ENCODE data around the gene PPP6R1. TPM values are rescaled to one million over a fixed set of nuclear protein-coding genes. Genes with fewer than 3 reads are reported as not detected.

The PPP6R1 gene
- total RNA-seq, 1 experiment from 2014 or later: 113 TPM

GRCh38 chr19:55231391-55232285, 27.2 kb downstream of the PPP6R1 start:
- Mint-ChIP-seq H3K4me1 (ENCODE audit: low read depth, unreplicated experiment) (peaks cover 25% of the 10 kb centered on the region), H3K36me3 (ENCODE audit: insufficient read depth, unreplicated experiment) (peaks cover 72% of the 10 kb centered on the region), H3K9me3 (ENCODE audit: unreplicated experiment) (no peaks in the 10 kb centered on the region), H3K4me3 (ENCODE audit: unreplicated experiment) (no peak overlapping the region), H3K27me3 (ENCODE audit: insufficient read depth, unreplicated experiment) (no peaks in the 10 kb centered on the region), H3K27ac (ENCODE audit: unreplicated experiment) (no peak overlapping the region)
- H3K4me1 ChIP-seq: peaks cover 32% of the 10 kb centered on the region
- H3K36me3 ChIP-seq (ENCODE audit: control insufficient read depth, insufficient read depth, low read length): peaks cover 7% of the 10 kb centered on the region
- intact Hi-C loops (cut with micrococcal nuclease; ENCODE audit: unreplicated experiment): no loop called here
- DNase-seq: no peak
- H3K9me3 ChIP-seq: no peaks in the 10 kb centered on the region
- ChIA-PET POLR2A (no interaction called here), CTCF (no interaction called here)
- no peaks in the 10 kb centered on the region for H3K27me3 ChIP-seq (replicated peaks; ENCODE audit: control insufficient read depth, insufficient read depth, low read length)
- H3K4me3 ChIP-seq (ENCODE audit: low read depth, low read length): no peak overlapping the region
- no TSS peak for BruUV-seq (replicated peaks)
- no peak for TF ChIP-seq CTCF (IDR thresholded peaks at IDR 0.05; ENCODE audit: insufficient read depth in 1 of 2, low read depth in 1 of 2, low read length in 1 of 2, severe bottlenecking in 1 of 2, unreplicated experiment in 1 of 2)

- POLR2A ChIA-PET: no interaction called here
- CTCF ChIA-PET: no interaction called here
- H3K27ac Mint-ChIP-seq (ENCODE audit: unreplicated experiment): no peak overlapping the region
- peaks cover 69% of the 10 kb centered on the region for H3K36me3 Mint-ChIP-seq (ENCODE audit: insufficient read depth, unreplicated experiment)
- no peak overlapping the region for H3K4me3 Mint-ChIP-seq (ENCODE audit: unreplicated experiment)
- no TSS peak for BruUV-seq (replicated peaks)
- peaks cover 29% of the 10 kb centered on the region for H3K4me1 Mint-ChIP-seq (ENCODE audit: low read depth, unreplicated experiment)
- no peak overlapping the region for H3K4me3 ChIP-seq (ENCODE audit: low read depth, low read length)
- H3K27me3 ChIP-seq (replicated peaks; ENCODE audit: control insufficient read depth, insufficient read depth, low read length): no peaks in the 10 kb centered on the region
- no peak for DNase-seq
- TF ChIP-seq CTCF (IDR thresholded peaks at IDR 0.05; ENCODE audit: insufficient read depth in 1 of 2, low read depth in 1 of 2, low read length in 1 of 2, severe bottlenecking in 1 of 2, unreplicated experiment in 1 of 2): no peak
- no peaks in the 10 kb centered on the region for H3K9me3 Mint-ChIP-seq (ENCODE audit: unreplicated experiment)
- H3K4me1 ChIP-seq: peaks cover 32% of the 10 kb centered on the region
- peaks cover 4% of the 10 kb centered on the region for H3K36me3 ChIP-seq (ENCODE audit: control insufficient read depth, insufficient read depth, low read length)
- no peaks in the 10 kb centered on the region for H3K27me3 Mint-ChIP-seq (ENCODE audit: insufficient read depth, unreplicated experiment)
- intact Hi-C loops (cut with micrococcal nuclease; ENCODE audit: unreplicated experiment): no loop called here
- H3K9me3 ChIP-seq: no peaks in the 10 kb centered on the region
Observed at GRCh38 chr19:55230780-55231179, 28.0 kb downstream of the PPP6R1 start.

GRCh38 chr19:55230329-55230728, 28.5 kb downstream of the PPP6R1 start:
- H3K4me3 Mint-ChIP-seq (ENCODE audit: unreplicated experiment): no peak overlapping the region
- BruUV-seq (replicated peaks): no TSS peak
- CTCF ChIA-PET: no interaction called here
- H3K4me1 Mint-ChIP-seq (ENCODE audit: low read depth, unreplicated experiment): peaks cover 33% of the 10 kb centered on the region
- no peak for DNase-seq
- Histone ChIP-seq H3K4me3 (ENCODE audit: low read depth, low read length) (no peak overlapping the region), H3K27me3 (replicated peaks; ENCODE audit: control insufficient read depth, insufficient read depth, low read length) (no peaks in the 10 kb centered on the region), H3K36me3 (ENCODE audit: control insufficient read depth, insufficient read depth, low read length) (peaks cover 4% of the 10 kb centered on the region), H3K4me1 (peaks cover 32% of the 10 kb centered on the region), H3K9me3 (no peaks in the 10 kb centered on the region)
- no peaks in the 10 kb centered on the region for H3K9me3 Mint-ChIP-seq (ENCODE audit: unreplicated experiment)
- H3K27ac Mint-ChIP-seq (ENCODE audit: unreplicated experiment): no peak overlapping the region
- POLR2A ChIA-PET: no interaction called here
- no peaks in the 10 kb centered on the region for H3K27me3 Mint-ChIP-seq (ENCODE audit: insufficient read depth, unreplicated experiment)
- TF ChIP-seq CTCF (IDR thresholded peaks at IDR 0.05; ENCODE audit: insufficient read depth in 1 of 2, low read depth in 1 of 2, low read length in 1 of 2, severe bottlenecking in 1 of 2, unreplicated experiment in 1 of 2): no peak
- intact Hi-C loops (cut with micrococcal nuclease; ENCODE audit: unreplicated experiment): no loop called here
- peaks cover 69% of the 10 kb centered on the region for H3K36me3 Mint-ChIP-seq (ENCODE audit: insufficient read depth, unreplicated experiment)

Data from Caco-2 (cell line).